ENCODE measurements around the gene OR8H3. TPM values are rescaled to one million over a fixed set of nuclear protein-coding genes. Genes with fewer than 3 reads are reported as not detected.

Gene OR8H3
- total RNA-seq, 1 experiment from 2014 or later, result not detected

- no peak within 1 kb of the TSS for H2AFZ ChIP-seq (ENCODE audit: low read length)
- H3K18ac ChIP-seq (ENCODE audit: insufficient read length, low read depth, low read length), result no peak within 1 kb of the TSS
- H3K23ac ChIP-seq (ENCODE audit: insufficient read length, low read depth, low read length), result no peak within 1 kb of the TSS
- no peak within 1 kb of the TSS for H3K14ac ChIP-seq (ENCODE audit: insufficient read depth, low read length)
- no peak within 1 kb of the TSS for H2BK15ac ChIP-seq (ENCODE audit: low read depth, low read length)
- H3K79me2 ChIP-seq (ENCODE audit: insufficient read depth, low read length), result no peaks in the 10 kb centered on the region
- no peak within 1 kb of the TSS for H4K91ac ChIP-seq (ENCODE audit: insufficient read length, low read depth, low read length)
- no peak for TF ChIP-seq CTCF (conservative IDR thresholded peaks at IDR 0.05)
- H3K9me3 ChIP-seq (ENCODE audit: control insufficient read depth, low read depth, low read length), result peaks cover 9% of the 10 kb centered on the region
- no peak within 1 kb of the TSS for H2BK120ac ChIP-seq (ENCODE audit: low read depth, low read length, poor library complexity, severe bottlenecking)
- no peak within 1 kb of the TSS for H2BK20ac ChIP-seq (ENCODE audit: low read depth, low read length, poor library complexity, severe bottlenecking)
- Mint-ChIP-seq H3K27ac (no peak within 1 kb of the TSS), H3K4me3 (no peak within 1 kb of the TSS), H3K9me3 (peaks cover 14 to 31% of the 10 kb centered on the region in 2 experiments; a peak in 4 of 5 replicates), H3K27me3 (ENCODE audit: low read depth) (no peaks in the 10 kb centered on the region; the same call in 1 of the 2 replicates), H3K4me1 (no peaks in the 10 kb centered on the region), H3K36me3 (ENCODE audit: insufficient read depth in 1 of 3, low read depth in 3 of 3) (no peaks in the 10 kb centered on the region)
- no peak within 1 kb of the TSS for H3K9ac ChIP-seq (ENCODE audit: extremely low read depth, insufficient read length, low read length)
- H4K8ac ChIP-seq (replicated peaks; ENCODE audit: insufficient read length, low read depth, low read length), result no peak within 1 kb of the TSS
- no peaks in the 10 kb centered on the region for H3K4me1 ChIP-seq (ENCODE audit: insufficient read depth, low read length)
- H3K4me2 ChIP-seq (ENCODE audit: insufficient read depth, insufficient read length, low read length), result no peak within 1 kb of the TSS
- H3K23me2 ChIP-seq (ENCODE audit: insufficient read length, low read depth, low read length, poor library complexity, severe bottlenecking), result no peaks in the 10 kb centered on the region
- H2AK5ac ChIP-seq (ENCODE audit: insufficient read length, low read length), result no peak within 1 kb of the TSS
- no peaks in the 10 kb centered on the region for H4K20me1 ChIP-seq (ENCODE audit: control insufficient read depth, insufficient read depth, insufficient read length)
- no CpG with 5 or more reads among the region's 3 CpGs for WGBS (ENCODE audit: extremely low coverage, insufficient read length, low lambda C conversion rate)
- H2BK5ac ChIP-seq (ENCODE audit: insufficient read length, low read length), result no peak within 1 kb of the TSS
- H4K5ac ChIP-seq (ENCODE audit: insufficient read length, low read depth, low read length), result no peak within 1 kb of the TSS
- no peak for DNase-seq
- H3K79me1 ChIP-seq (ENCODE audit: insufficient read depth, low read depth, low read length, poor library complexity, severe bottlenecking), result no peaks in the 10 kb centered on the region
- H3K27me3 ChIP-seq (ENCODE audit: insufficient read depth, low read length), result no peaks in the 10 kb centered on the region
- H3K27ac ChIP-seq (ENCODE audit: insufficient read length, low read depth, low read length), result no peak within 1 kb of the TSS
- H2BK12ac ChIP-seq (ENCODE audit: insufficient read length, low read depth, low read length), result no peak within 1 kb of the TSS
- no peak within 1 kb of the TSS for H3K4ac ChIP-seq (ENCODE audit: low read depth, low read length)
- H3T11ph ChIP-seq (ENCODE audit: low read length), result no peak within 1 kb of the TSS
- H3K56ac ChIP-seq (ENCODE audit: insufficient read length, low read depth, low read length), result no peak within 1 kb of the TSS
Measured at GRCh38 chr11:56160217-56160616, 38.0 kb downstream of the OR8H3 start, which contains the start of gene OR8K5. Gene OR8K5, minus strand, starts transcription at chr11:56160317. Its CDS starts 0 bp downstream, at chr11:56160317.

All from H9 (cell line).